Thymus (tissue), 11 donors: Measurements from ENCODE around the gene EFEMP2. TPM values are rescaled to one million over a fixed set of nuclear protein-coding genes. Genes with fewer than 3 reads are reported as not detected.

Experiments used
- DNase-seq, 9 donors: peaks; one replicate each; pipeline ENCODE4 v3.0.0-alpha.2; 2013; ENCODE audit warnings: low spot score in 9 of 9, low read depth in 6 of 9, missing footprints in 1 of 9
- H3K27ac ChIP-seq, 2 donors: one replicate each; pipeline ENCODE4 v1.5.1; 2013; ENCODE audit warnings: control low read depth in 1 of 2, low read depth in 1 of 2, low read length in 1 of 2, mild to moderate bottlenecking in 1 of 2, moderate library complexity in 1 of 2
- H3K27me3 ChIP-seq, 2 donors: one replicate each; pipeline ENCODE4 v1.5.1; 2013; ENCODE audit warnings: low read length in 1 of 2; ENCODE audit not compliant: control insufficient read depth in 2 of 2, insufficient read depth in 1 of 2
- H3K36me3 ChIP-seq, 2 donors: one replicate each; pipeline ENCODE4 v1.5.1; 2013; ENCODE audit warnings: low read length in 1 of 2, mild to moderate bottlenecking in 1 of 2, moderate library complexity in 1 of 2; ENCODE audit not compliant: control insufficient read depth in 2 of 2, insufficient read depth in 2 of 2
- H3K4me1 ChIP-seq, 2 donors: one replicate each; pipeline ENCODE4 v1.5.1; 2013; ENCODE audit warnings: low read length in 2 of 2; ENCODE audit not compliant: control insufficient read depth in 2 of 2, insufficient read depth in 2 of 2
- H3K4me3 ChIP-seq, 2 donors: one replicate each; pipeline ENCODE4 v1.5.1; 2013; ENCODE audit warnings: low read length in 2 of 2, control low read depth in 1 of 2, mild to moderate bottlenecking in 1 of 2
- H3K9me3 ChIP-seq, 2 donors: one replicate each; pipeline ENCODE4 v1.5.1; 2013; ENCODE audit warnings: low read length in 1 of 2, mild to moderate bottlenecking in 1 of 2; ENCODE audit not compliant: control insufficient read depth in 2 of 2, insufficient read depth in 1 of 2
- WGBS: extraction: QIAGEN DNeasy Blood & Tissue Kit; methylation state at CpG from one replicate; pipeline ENCODE4 v1.1.7; 2013; 5-methylcytosine and 5-hydroxymethylcytosine counted together
- polyA plus RNA-seq: library from polyadenylated mRNA; stranded (reverse); fragments of 200-250 nt; gene quantifications from one replicate; pipeline ENCODE4 v1.2.3, GENCODE V29; 2013
- total RNA-seq: library from RNA; stranded (reverse); fragments of 120-200 nt; gene quantifications from one replicate; pipeline ENCODE4 v1.2.4, GENCODE V29; 2013
- donor health status: healthy.

EFEMP2 gene
- total and polyA plus RNA-seq, 2 donors = 11.9 to 41.8 TPM

- H3K27ac ChIP-seq = no peak overlapping the region
- no peaks in the 10 kb centered on the region for H3K9me3 ChIP-seq
- 66% methylated on average over 24 of the region's 24 CpGs for WGBS
- H3K36me3 ChIP-seq = peaks cover 14 to 24% of the 10 kb centered on the region in 2 donors
- peaks cover 10 to 20% of the 10 kb centered on the region in 2 donors for H3K4me1 ChIP-seq
- peaks cover 11 to 42% of the 10 kb centered on the region in 2 donors for H3K27me3 ChIP-seq
- no peak overlapping the region for H3K4me3 ChIP-seq
- DNase-seq = no peak
Observed at GRCh38 chr11:65870706-65871681, 1.6 kb downstream of the EFEMP2 start.

DNA sequence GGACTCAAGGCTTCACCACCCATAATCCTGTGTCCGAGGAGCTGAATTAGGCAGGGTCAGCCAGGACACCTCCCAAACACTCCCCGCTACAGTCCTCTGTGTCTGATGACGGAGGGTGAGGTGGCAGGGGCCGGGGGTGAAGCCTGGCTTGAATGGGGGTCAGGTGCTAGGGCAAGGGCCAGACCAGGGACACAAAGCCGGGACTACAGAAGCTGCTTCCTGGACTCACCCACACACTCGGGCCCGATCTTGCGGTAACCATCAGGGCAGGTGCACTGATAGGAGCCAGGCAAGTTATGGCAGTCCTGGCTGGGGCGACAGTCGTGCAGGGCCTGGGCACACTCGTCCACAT lies 2.3 kb downstream of the EFEMP2 start:
- peaks cover 10 to 20% of the 10 kb centered on the region in 2 donors for H3K4me1 ChIP-seq
- H3K9me3 ChIP-seq = no peaks in the 10 kb centered on the region
- 63% methylated on average over 11 of the region's 11 CpGs for whole genome bisulfite sequencing
- no peak for DNase-seq
- peaks cover 22 to 32% of the 10 kb centered on the region in 2 donors for H3K36me3 ChIP-seq
- peaks cover 11 to 42% of the 10 kb centered on the region in 2 donors for H3K27me3 ChIP-seq
- H3K27ac ChIP-seq = no peak overlapping the region
- no peak overlapping the region for H3K4me3 ChIP-seq

DNA sequence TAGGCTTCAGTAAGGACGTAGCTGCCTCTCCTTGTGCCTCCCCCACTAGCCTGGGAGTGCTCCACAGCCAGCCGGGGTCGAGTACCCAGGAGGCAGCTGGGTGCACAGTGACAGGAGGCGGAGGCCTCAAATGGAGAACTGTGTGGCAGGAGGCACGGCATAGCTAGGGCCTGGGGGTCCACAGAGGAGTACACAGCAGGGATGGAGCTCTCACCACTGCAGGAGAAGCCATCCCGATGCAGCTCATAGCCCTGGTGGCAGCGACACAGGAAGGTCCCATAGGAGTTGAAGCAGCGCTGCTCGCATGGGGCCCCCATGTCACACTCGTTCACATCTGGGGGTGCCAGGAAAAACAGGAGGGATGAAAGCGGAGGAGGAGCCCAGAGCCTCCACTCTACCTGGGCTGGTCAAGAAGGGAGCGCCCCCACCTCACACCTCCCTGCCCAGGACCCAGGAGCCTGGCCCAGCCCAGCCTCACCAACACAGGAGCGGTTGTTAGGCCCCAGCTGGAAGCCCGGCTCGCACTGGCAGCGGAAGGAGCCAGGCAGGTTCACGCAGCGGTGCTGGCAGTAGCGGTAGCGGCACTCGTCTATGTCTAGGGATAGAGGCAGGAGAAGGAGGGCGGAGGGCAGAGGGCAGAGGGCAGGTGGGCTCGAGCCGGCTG lies 2.8 kb downstream of the EFEMP2 start:
- Histone ChIP-seq H3K27ac (no peak overlapping the region), H3K4me1 (peaks cover 10 to 20% of the 10 kb centered on the region in 2 donors), H3K9me3 (no peaks in the 10 kb centered on the region), H3K27me3 (peaks cover 11 to 42% of the 10 kb centered on the region in 2 donors), H3K4me3 (no peak overlapping the region), H3K36me3 (peaks cover 27 to 37% of the 10 kb centered on the region in 2 donors)
- DNase-seq = no peak
- 95% methylated on average over 24 of the region's 24 CpGs for WGBS

- no peak overlapping the region for H3K27ac ChIP-seq
- peaks cover 10 to 19% of the 10 kb centered on the region in 2 donors for H3K4me1 ChIP-seq
- no peak overlapping the region for H3K4me3 ChIP-seq
- no peaks in the 10 kb centered on the region for H3K9me3 ChIP-seq
- peaks cover 35 to 45% of the 10 kb centered on the region in 2 donors for H3K36me3 ChIP-seq
- no peak for DNase-seq
- WGBS = 98% methylated on average over 3 of the region's 3 CpGs
- H3K27me3 ChIP-seq = peaks cover 11 to 42% of the 10 kb centered on the region in 2 donors
Observed at GRCh38 chr11:65868907-65869306, 3.7 kb downstream of the EFEMP2 start.

DNA sequence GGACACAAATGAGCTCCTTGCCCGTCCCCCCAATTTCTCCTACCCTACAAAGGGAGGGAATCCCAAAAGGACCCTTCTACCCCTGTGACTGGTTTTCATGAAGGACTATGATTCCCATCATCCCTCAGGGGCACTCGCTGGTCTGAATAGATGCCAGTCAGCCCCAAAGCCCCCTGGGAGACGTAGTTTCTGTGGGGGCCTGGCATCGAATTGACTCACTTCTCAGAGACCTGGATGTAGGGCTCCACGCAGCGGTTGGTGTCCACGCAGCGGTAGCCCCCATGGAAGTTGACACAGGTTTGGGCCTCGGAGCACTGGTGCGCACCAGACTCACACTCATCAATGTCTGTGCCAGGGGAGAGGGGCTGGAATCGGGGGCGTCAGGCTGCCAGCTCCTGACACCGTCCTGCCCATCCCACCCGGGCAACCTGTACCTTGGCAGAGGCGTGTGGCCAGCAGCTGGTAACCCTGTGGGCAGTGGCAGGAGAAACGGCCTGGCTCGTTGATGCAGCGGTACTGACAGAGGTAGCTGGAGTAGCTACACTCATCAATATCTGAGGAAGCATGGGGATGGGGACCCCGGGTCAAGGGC lies 4.4 kb downstream of the EFEMP2 start:
- Histone ChIP-seq H3K36me3 (peaks cover 43 to 53% of the 10 kb centered on the region in 2 donors), H3K9me3 (no peaks in the 10 kb centered on the region), H3K4me1 (peaks cover 7 to 13% of the 10 kb centered on the region in 2 donors), H3K4me3 (no peak overlapping the region), H3K27me3 (peaks cover 10 to 37% of the 10 kb centered on the region in 2 donors), H3K27ac (no peak overlapping the region)
- peak in 1 of 9 donors; percentile 49 for DNase-seq
- 97% methylated on average over 19 of the region's 19 CpGs for WGBS

GRCh38 chr11:65867284-65868071 lies 5.1 kb downstream of the EFEMP2 start:
- Histone ChIP-seq H3K4me3 (no peak overlapping the region), H3K27me3 (peaks cover 4 to 31% of the 10 kb centered on the region in 2 donors), H3K36me3 (peaks cover 50 to 60% of the 10 kb centered on the region in 2 donors), H3K4me1 (peaks cover 0 to 8% of the 10 kb centered on the region in 2 donors), H3K27ac (peak overlapping the region in 1 of 2 donors; percentile 37), H3K9me3 (no peaks in the 10 kb centered on the region)
- DNase-seq = peak in 1 of 9 donors; percentile 50
- WGBS = 76% methylated on average over 29 of the region's 29 CpGs

GRCh38 chr11:65866509-65867283 lies 5.9 kb downstream of the EFEMP2 start:
- H3K9me3 ChIP-seq = no peaks in the 10 kb centered on the region
- no peak overlapping the region for H3K4me3 ChIP-seq
- H3K27ac ChIP-seq = no peak overlapping the region
- WGBS = 97% methylated on average over 21 of the region's 21 CpGs
- H3K27me3 ChIP-seq = peaks cover 0 to 23% of the 10 kb centered on the region in 2 donors
- H3K36me3 ChIP-seq = peaks cover 57 to 67% of the 10 kb centered on the region in 2 donors
- H3K4me1 ChIP-seq = peaks cover 2 to 12% of the 10 kb centered on the region in 2 donors
- no peak for DNase-seq
